Loucy (cell line): Measurements from ENCODE around the gene C1RL.

Source experiments
- EZH2phosphoT487 ChIP-seq: fragments of 200-600 bp; IDR thresholded peaks from 2 replicates; pipeline ENCODE4 v1.6.1; 2018; ENCODE audit warnings: antibody characterized with exemption, mild to moderate bottlenecking, moderate library complexity, borderline replicate concordance
- TF ChIP-seq, protein P1 (sequence below): fragments of 200-600 bp; sonication (generic); conservative IDR thresholded peaks from 2 replicates; pipeline ENCODE4 v1.5.1; 2014; ENCODE audit warnings: mild to moderate bottlenecking, antibody characterized with exemption, low read length

DNA sequence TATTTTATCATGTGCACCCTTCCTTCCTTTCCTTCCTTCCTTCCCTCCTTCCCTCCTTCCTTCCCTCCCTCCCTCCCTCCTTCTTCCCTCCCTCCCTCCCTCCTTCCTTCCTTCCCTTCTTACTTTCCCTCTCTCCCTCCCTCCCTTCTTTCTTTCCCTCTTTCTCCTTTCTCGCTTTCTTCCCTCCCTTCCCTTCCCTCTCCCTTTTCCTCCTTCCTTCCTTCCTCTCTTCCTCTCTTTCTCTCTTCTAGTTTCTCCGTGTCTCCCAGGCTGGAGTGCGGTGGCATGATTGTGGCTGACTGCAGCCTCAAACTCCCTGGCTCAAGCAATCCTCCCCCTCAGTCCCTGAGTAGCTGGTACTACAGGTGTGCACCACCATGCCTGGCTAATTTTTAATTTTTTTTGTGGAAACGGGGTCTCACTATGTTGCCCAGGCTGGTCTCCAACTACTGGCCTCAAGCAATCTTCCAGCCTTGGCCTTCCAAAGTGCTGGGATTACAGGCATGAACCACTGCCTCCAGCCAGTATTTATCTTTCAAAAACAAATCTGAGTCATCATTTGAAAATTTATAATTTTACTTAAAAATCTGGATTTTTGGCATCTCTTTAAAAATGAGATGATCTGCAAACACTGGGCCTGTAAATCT, 7.8 kb downstream of the C1RL start:
- TF ChIP-seq, protein P1, sequence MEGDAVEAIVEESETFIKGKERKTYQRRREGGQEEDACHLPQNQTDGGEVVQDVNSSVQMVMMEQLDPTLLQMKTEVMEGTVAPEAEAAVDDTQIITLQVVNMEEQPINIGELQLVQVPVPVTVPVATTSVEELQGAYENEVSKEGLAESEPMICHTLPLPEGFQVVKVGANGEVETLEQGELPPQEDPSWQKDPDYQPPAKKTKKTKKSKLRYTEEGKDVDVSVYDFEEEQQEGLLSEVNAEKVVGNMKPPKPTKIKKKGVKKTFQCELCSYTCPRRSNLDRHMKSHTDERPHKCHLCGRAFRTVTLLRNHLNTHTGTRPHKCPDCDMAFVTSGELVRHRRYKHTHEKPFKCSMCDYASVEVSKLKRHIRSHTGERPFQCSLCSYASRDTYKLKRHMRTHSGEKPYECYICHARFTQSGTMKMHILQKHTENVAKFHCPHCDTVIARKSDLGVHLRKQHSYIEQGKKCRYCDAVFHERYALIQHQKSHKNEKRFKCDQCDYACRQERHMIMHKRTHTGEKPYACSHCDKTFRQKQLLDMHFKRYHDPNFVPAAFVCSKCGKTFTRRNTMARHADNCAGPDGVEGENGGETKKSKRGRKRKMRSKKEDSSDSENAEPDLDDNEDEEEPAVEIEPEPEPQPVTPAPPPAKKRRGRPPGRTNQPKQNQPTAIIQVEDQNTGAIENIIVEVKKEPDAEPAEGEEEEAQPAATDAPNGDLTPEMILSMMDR, result no peak
- TF ChIP-seq EZH2phosphoT487, result no peak
